K562 (cell line): ENCODE results near the gene EXT2. TPM values are rescaled to one million over a fixed set of nuclear protein-coding genes. Genes with fewer than 3 reads are reported as not detected.
A peak's percentile ranks its signal among the peaks of the same experiment; 100 is the strongest.

ENCODE experiments used
- ATAC-seq: fragments of 200-7000 bp; cut with Tn5 transposase; 3 replicates; pipeline ENCODE4 v1.9.1; 2020; ENCODE audit warnings: moderate library complexity
- BruUV-seq: library from RNA; stranded (reverse); fragments of 400-500 nt; replicated peaks from 2 replicates; lab custom pipeline; 2021; lab: Mats Ljungman, UMichigan
- CTCF ChIA-PET: fragments of 300-600 bp; formaldehyde crosslinking; extraction: SDS; loops from one replicate; lab custom pipeline; 2021; ENCODE audit warnings: low intra/inter-chr PET ratio; lab: Yijun Ruan, JAX
- POLR2A ChIA-PET: fragments of 300-600, 350-650 bp; sonication (Branson Sonifier 250); formaldehyde crosslinking; extraction: SDS; loops from one replicate; lab custom pipeline; 2021; ENCODE audit warnings: antibody characterized with exemption, inconsistent platforms; lab: Yijun Ruan, JAX
- DNase-seq, 4 experiments: peaks; one replicate each; pipeline versions ENCODE4 v3.0.0 to v3.0.0-alpha.2; 2011 to 2018; ENCODE audit warnings: low spot score in 3 of 4, mixed read lengths in 3 of 4; ENCODE audit errors: extremely low read depth in 1 of 4
- FAIRE-seq: peaks from 2 replicates; lab custom pipeline; 2011; peaks lifted over from hg19 to GRCh38; lab: Jason Lieb, UNC
- H2AFZ ChIP-seq: 2 replicates; pipeline ENCODE4 v1.6.0; 2011; ENCODE audit warnings: low read depth, low read length, control low read depth, inconsistent platforms
- H3K27ac ChIP-seq: fragments of 200-600 bp; 3 replicates; pipeline ENCODE4 v1.8.0; 2011; ENCODE audit warnings: low read depth, mild to moderate bottlenecking, control low read depth, inconsistent platforms, low read length, moderate library complexity, mixed read lengths; ENCODE audit errors: extremely low read depth
- H3K27me3 ChIP-seq, 2 experiments: fragments of 300-600 bp in 1 of 2; 2 replicates in 1 of 2; 3 replicates in 1 of 2; pipeline versions ENCODE4 v1.6.0 to v1.8.0; 2011; ENCODE audit warnings: inconsistent platforms in 2 of 2, low read length in 2 of 2, mild to moderate bottlenecking in 1 of 2, mixed read lengths in 1 of 2, moderate library complexity in 1 of 2; ENCODE audit not compliant: control insufficient read depth in 2 of 2, insufficient read depth in 2 of 2
- H3K36me3 ChIP-seq: fragments of 300-600 bp; 3 replicates; pipeline ENCODE4 v1.8.0; 2011; ENCODE audit warnings: mild to moderate bottlenecking, low read length, inconsistent platforms; ENCODE audit not compliant: control insufficient read depth, insufficient read depth
- H3K4me1 ChIP-seq, 2 experiments: fragments of 200-600 bp in 1 of 2; replicated peaks in 1 of 2; 2 replicates in 1 of 2; 3 replicates in 1 of 2; pipeline versions ENCODE4 v1.5.1 to v1.8.0; 2011; ENCODE audit warnings: inconsistent platforms in 2 of 2, low read length in 2 of 2, mild to moderate bottlenecking in 1 of 2, mixed read lengths in 1 of 2, moderate library complexity in 1 of 2; ENCODE audit not compliant: control insufficient read depth in 2 of 2, insufficient read depth in 2 of 2
- H3K4me2 ChIP-seq: 2 replicates; pipeline ENCODE4 v1.6.1; 2011; ENCODE audit warnings: low read length, control low read depth, inconsistent platforms, mixed read lengths; ENCODE audit not compliant: insufficient read depth
- H3K4me3 ChIP-seq: fragments of 200-600 bp; sonication (generic), shearing (Covaris generic); 2 replicates; pipeline ENCODE4 v1.5.1; 2016; ENCODE audit warnings: control low read depth, inconsistent platforms
- H3K79me2 ChIP-seq: fragments of 200-600 bp; 3 replicates; pipeline ENCODE4 v1.8.0; 2011; ENCODE audit warnings: low read length, inconsistent platforms; ENCODE audit not compliant: control insufficient read depth, insufficient read depth
- H3K9ac ChIP-seq, 2 experiments: 2 replicates each; pipeline versions ENCODE4 v1.6.0 to v1.6.1; 2011; ENCODE audit warnings: low read depth in 2 of 2, low read length in 2 of 2, control low read depth in 1 of 2, inconsistent platforms in 1 of 2, mild to moderate bottlenecking in 1 of 2, mixed read lengths in 1 of 2; ENCODE audit not compliant: insufficient read depth in 1 of 2
- H3K9me1 ChIP-seq: one replicate; pipeline ENCODE4 v1.6.0; 2011; ENCODE audit warnings: inconsistent platforms, mild to moderate bottlenecking, low read length, moderate library complexity; ENCODE audit not compliant: control insufficient read depth, insufficient read depth
- H3K9me3 ChIP-seq: replicated peaks from 2 replicates; pipeline ENCODE4 v1.5.1; 2011; ENCODE audit warnings: low read depth, low read length, inconsistent platforms; ENCODE audit not compliant: control insufficient read depth, insufficient read depth
- H4K20me1 ChIP-seq: replicated peaks from 2 replicates; pipeline ENCODE4 v1.6.1; 2011; ENCODE audit warnings: low read length, inconsistent platforms, mixed read lengths; ENCODE audit not compliant: control insufficient read depth, insufficient read depth
- ATF6 ChIP-seq: sonication (generic); formaldehyde crosslinking; IDR thresholded peaks from 2 replicates; pipeline ENCODE4 v1.4.0; 2020; ENCODE audit warnings: mild to moderate bottlenecking, missing genetic modification reagents
- BMI1 ChIP-seq: fragments of 150-350 bp; IDR thresholded peaks from 2 replicates; pipeline ENCODE4 v1.6.1; 2014; ENCODE audit warnings: low read length
- C11orf30 ChIP-seq: fragments of 450-650 bp; IDR thresholded peaks from 2 replicates; pipeline ENCODE4 v1.6.1; 2016; ENCODE audit warnings: low read depth, mild to moderate bottlenecking
- FOS ChIP-seq: IDR thresholded peaks from 3 replicates; pipeline ENCODE4 v1.6.1; 2011; ENCODE audit not compliant: insufficient read length; ENCODE audit errors: extremely low read depth
- KDM2B ChIP-seq: fragments of 250-450 bp; sonication (Bioruptor Pico); IDR thresholded peaks from 2 replicates; pipeline ENCODE4 v1.8.0; 2021; ENCODE audit warnings: mild to moderate bottlenecking, moderate library complexity
- RHOXF2B ChIP-seq: fragments of 250-450 bp; sonication (Bioruptor Pico); conservative IDR thresholded peaks from 2 replicates; pipeline ENCODE4 v1.5.1; 2021
- RUNX1 ChIP-seq: sonication (generic); IDR thresholded peaks from 2 replicates; pipeline ENCODE4 v1.6.1; 2016; ENCODE audit warnings: antibody characterized with exemption, low read depth
- TGIF2 ChIP-seq: sonication (generic); formaldehyde crosslinking; IDR thresholded peaks from 2 replicates; pipeline ENCODE4 v1.8.1; 2022; ENCODE audit warnings: mild to moderate bottlenecking, missing genetic modification reagents, moderate library complexity
- ZNF316 ChIP-seq: fragments of 450-650 bp; IDR thresholded peaks from 2 replicates; pipeline ENCODE4 v1.6.1; 2016
- ZNF324 ChIP-seq: fragments of 250-450 bp; sonication (Bioruptor Pico); IDR thresholded peaks from 2 replicates; pipeline ENCODE4 v1.4.0; 2020; ENCODE audit warnings: mild to moderate bottlenecking
- WGBS: fragments of 100-300 bp; shearing (Covaris generic); methylation state at CpG from one replicate; pipeline ENCODE4 v1.1.6; 2016; ENCODE audit warnings: low coverage, mixed read lengths; ENCODE audit not compliant: insufficient coverage; ENCODE audit errors: missing lambda C conversion rate; 5-methylcytosine and 5-hydroxymethylcytosine counted together
- in situ Hi-C: fragments of 300-500 bp; cut with MboI; formaldehyde crosslinking; loops from 4 replicates; pipeline ENCODE4 v1.15.0; 2018; ENCODE audit warnings: inconsistent platforms, mixed read lengths
- intact Hi-C: fragments of 100-400 bp; cut with micrococcal nuclease; formaldehyde crosslinking; loops from 2 replicates; pipeline ENCODE4 v1.14.2; 2022
- polyA plus RNA-seq, 8 experiments: library from polyadenylated mRNA; depleted of rRNA in 4 of 8; stranded (reverse) in 5 of 8; unstranded in 3 of 8; fragments of >200 nt; fragmentation: Nextera tagmentation in 2 of 8; fragmentation: Illumina TruSeq in 1 of 8; extraction: Ambion mirVana in 2 of 8; extraction: Trizol in 1 of 8; gene quantifications; 2 replicates each; pipeline versions ENCODE4 v1.2.1 to v1.2.3, GENCODE V29; 2011 to 2014; ENCODE audit warnings: inconsistent platforms in 1 of 8, missing spikeins in 1 of 8
- total RNA-seq, 7 experiments: library from RNA; depleted of rRNA in 6 of 7; stranded (reverse); fragments of >200 nt in 6 of 7; fragmentation: Illumina TruSeq in 2 of 7; extraction: Trizol in 2 of 7; gene quantifications; 2 replicates each; pipeline versions ENCODE4 v1.2.1 to v1.2.3, GENCODE V29; 2011 to 2021; ENCODE audit warnings: low replicate concordance in 1 of 7

EXT2 gene
- total and polyA plus RNA-seq, 9 of the 15 experiments (the other 6 are each of a cell fraction or from before 2014, with no cell fraction given) = 7.5 to 52.1 (median 38.1) TPM

GRCh38 chr11:44179173-44179572, 83.7 kb downstream of the EXT2 start:
- no peak for ATAC-seq
- Histone ChIP-seq H3K9ac (no peak overlapping the region), H3K27ac (no peak overlapping the region), H3K36me3 (no peaks in the 10 kb centered on the region; the same call in 2 of the 3 replicates), H2AFZ (no peak overlapping the region), H3K4me1 (peaks cover 0 to 17% of the 10 kb centered on the region in 2 experiments; a peak in 2 of 5 replicates), H4K20me1 (no peaks in the 10 kb centered on the region), H3K4me3 (no peak overlapping the region), H3K27me3 (no peaks in the 10 kb centered on the region), H3K79me2 (no peaks in the 10 kb centered on the region), H3K9me1 (no peaks in the 10 kb centered on the region), H3K4me2 (no peak overlapping the region), H3K9me3 (no peaks in the 10 kb centered on the region)
- intact Hi-C loops (loop anchor here (5.0 kb wide), 1 partner anchor 93 kb away; no protein-coding TSS in a partner anchor), in situ Hi-C loops (no loop called here)
- BruUV-seq = no TSS peak
- WGBS = 6% methylated on average over 4 of the region's 4 CpGs
- DNase-seq = no peak
- ChIA-PET POLR2A (interaction anchor here (0.5 to 1.1 kb wide), 3 partner anchors 28 to 445 kb away, joined by 3 read pairs; no protein-coding TSS in a partner anchor), CTCF (interaction anchor here (0.7 kb wide), 1 partner anchor 591 kb away, joined by 6 read pairs; no protein-coding TSS in a partner anchor)
- no peak for TF ChIP-seq TGIF2
- no peak for TF ChIP-seq FOS
- TF ChIP-seq ZNF324 (CRISPR knock-in tag) = no peak
- FAIRE-seq = no peak

- H3K9me1 ChIP-seq = no peaks in the 10 kb centered on the region
- CTCF ChIA-PET = no interaction called here
- peak; percentile 67 for TF ChIP-seq ZNF316
- TF ChIP-seq BMI1 = no peak
- TF ChIP-seq C11orf30 = peak; percentile 47; the same call in 1 of the 2 replicates
- TF ChIP-seq RHOXF2B = no peak
- no peak for TF ChIP-seq KDM2B (CRISPR knock-in tag)
- no peak for TF ChIP-seq ATF6 (CRISPR knock-in tag)
- no peak for TF ChIP-seq RUNX1
- ATAC-seq (no peak), FAIRE-seq (no peak), DNase-seq (no peak)
- H3K27me3 ChIP-seq = no peaks in the 10 kb centered on the region
- WGBS = 59% methylated on average over 2 of the region's 2 CpGs
- H3K9me3 ChIP-seq = no peaks in the 10 kb centered on the region
- H3K9ac ChIP-seq = no peak overlapping the region
- H3K79me2 ChIP-seq = no peaks in the 10 kb centered on the region
- in situ Hi-C loops (no loop called here), intact Hi-C loops (no loop called here)
- H3K4me1 ChIP-seq = peaks cover 0 to 11% of the 10 kb centered on the region in 2 experiments; a peak in 2 of 5 replicates
- H4K20me1 ChIP-seq = no peaks in the 10 kb centered on the region
- H3K4me2 ChIP-seq = no peak overlapping the region
- no peak overlapping the region for H3K27ac ChIP-seq
- POLR2A ChIA-PET = no interaction called here
- H2AFZ ChIP-seq = no peak overlapping the region
- no peak overlapping the region for H3K4me3 ChIP-seq
- no peaks in the 10 kb centered on the region; the same call in 2 of the 3 replicates for H3K36me3 ChIP-seq
- no TSS peak for BruUV-seq
Observed at GRCh38 chr11:44180107-44180506, 84.6 kb downstream of the EXT2 start.
